Measurements from ENCODE around the gene GRM1.

Gene GRM1

GRCh38 chr6:146100776-146101175 lies 71.9 kb downstream of the GRM1 start:
- no peak for DNase-seq

- DNase-seq: no peak
Observed at GRCh38 chr6:146103416-146104072, 74.7 kb downstream of the GRM1 start.

- DNase-seq: no peak
Observed at GRCh38 chr6:146106532-146106931, 77.7 kb downstream of the GRM1 start.

GRCh38 chr6:146110990-146111389 lies 82.1 kb downstream of the GRM1 start:
- no peak for DNase-seq

GRCh38 chr6:146111881-146112450 lies 83.1 kb downstream of the GRM1 start:
- no peak for DNase-seq

GRCh38 chr6:146113084-146113623 lies 84.3 kb downstream of the GRM1 start:
- no peak for DNase-seq

- DNase-seq: no peak
Observed at GRCh38 chr6:146123616-146124015, 94.8 kb downstream of the GRM1 start.

GRCh38 chr6:146127447-146128215 lies 98.8 kb downstream of the GRM1 start:
- no peak for DNase-seq

GRCh38 chr6:146133866-146134265 lies 105.0 kb downstream of the GRM1 start:
- no peak for DNase-seq

GRCh38 chr6:146135167-146135566 lies 106.3 kb downstream of the GRM1 start:
- DNase-seq: no peak

GRCh38 chr6:146146836-146147235 lies 118.0 kb downstream of the GRM1 start:
- no peak for DNase-seq

- no peak for DNase-seq
Observed at GRCh38 chr6:146149770-146150169, 120.9 kb downstream of the GRM1 start.

GRCh38 chr6:146153040-146153758 lies 124.3 kb downstream of the GRM1 start:
- no peak for DNase-seq

- DNase-seq: no peak
Observed at GRCh38 chr6:146154197-146154596, 125.3 kb downstream of the GRM1 start.

GRCh38 chr6:146161664-146162063 lies 132.8 kb downstream of the GRM1 start:
- no peak for DNase-seq

- DNase-seq: no peak
Observed at GRCh38 chr6:146169872-146170271, 141.0 kb downstream of the GRM1 start.

- no peak for DNase-seq
Observed at GRCh38 chr6:146177785-146178184, 148.9 kb downstream of the GRM1 start.

- DNase-seq: no peak
Observed at GRCh38 chr6:146183831-146184230, 155.0 kb downstream of the GRM1 start.

GRCh38 chr6:146184701-146185100 lies 155.8 kb downstream of the GRM1 start:
- DNase-seq: no peak

GRCh38 chr6:146189131-146189530 lies 160.3 kb downstream of the GRM1 start:
- no peak for DNase-seq

- DNase-seq: no peak
Observed at GRCh38 chr6:146190581-146190980, 161.7 kb downstream of the GRM1 start.

GRCh38 chr6:146191166-146191565 lies 162.3 kb downstream of the GRM1 start:
- no peak for DNase-seq

GRCh38 chr6:146191612-146192011 lies 162.8 kb downstream of the GRM1 start:
- DNase-seq: no peak
